ENCODE data around the gene ZNF609.
A peak's percentile ranks its signal among the peaks of the same experiment; 100 is the strongest.

The ZNF609 gene

GRCh38 chr15:64430000-64430735, 30.2 kb upstream of the ZNF609 start:
- DNase-seq (ENCODE audit: low read depth in 2 of 2) = peak; percentile 92 to 96
- no peak overlapping the region for H3K4me3 ChIP-seq (replicated peaks in 1 of 2; ENCODE audit: low read depth in 2 of 2, low read length in 2 of 2)
- TF ChIP-seq CTCF (IDR thresholded peaks at IDR 0.05; ENCODE audit: low read depth, low read length) = no peak

DNA sequence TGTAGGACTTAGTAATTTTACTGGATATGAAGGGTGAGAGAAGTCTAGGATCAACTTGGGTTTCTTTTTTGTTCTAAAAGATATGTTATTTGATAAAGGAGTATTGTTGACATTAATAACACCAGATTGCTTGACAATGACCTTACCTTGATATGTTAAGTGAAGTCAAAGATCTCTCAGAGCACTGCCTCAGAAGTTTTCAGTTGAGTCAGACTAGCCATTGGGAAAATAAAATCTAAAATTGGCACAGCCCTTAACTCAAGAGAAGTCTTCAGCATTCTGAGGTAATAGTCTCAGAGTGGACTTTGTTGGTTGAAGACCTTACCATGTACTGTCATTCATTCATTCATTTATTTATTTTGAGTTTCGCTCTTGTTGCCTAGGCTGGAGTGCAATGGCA, 22.4 kb upstream of the ZNF609 start:
- DNase-seq (ENCODE audit: low read depth in 2 of 2) = no peak
- H3K4me3 ChIP-seq (replicated peaks in 1 of 2; ENCODE audit: low read depth in 2 of 2, low read length in 2 of 2) = no peak overlapping the region
- no peak for TF ChIP-seq CTCF (IDR thresholded peaks at IDR 0.05; ENCODE audit: low read depth, low read length)

- no peak for TF ChIP-seq CTCF (IDR thresholded peaks at IDR 0.05; ENCODE audit: low read depth, low read length)
- no peak overlapping the region for H3K4me3 ChIP-seq (replicated peaks in 1 of 2; ENCODE audit: low read depth in 2 of 2, low read length in 2 of 2)
- DNase-seq (ENCODE audit: low read depth in 2 of 2) = no peak
These were observed 21.5 kb upstream of the ZNF609 start for GRCh38 chr15:64438653-64439447.

- no peak overlapping the region for H3K4me3 ChIP-seq (replicated peaks in 1 of 2; ENCODE audit: low read depth in 2 of 2, low read length in 2 of 2)
- TF ChIP-seq CTCF (IDR thresholded peaks at IDR 0.05; ENCODE audit: low read depth, low read length) = no peak
- DNase-seq (ENCODE audit: low read depth in 2 of 2) = no peak
These were observed 18.5 kb upstream of the ZNF609 start for GRCh38 chr15:64441852-64442251.

DNA sequence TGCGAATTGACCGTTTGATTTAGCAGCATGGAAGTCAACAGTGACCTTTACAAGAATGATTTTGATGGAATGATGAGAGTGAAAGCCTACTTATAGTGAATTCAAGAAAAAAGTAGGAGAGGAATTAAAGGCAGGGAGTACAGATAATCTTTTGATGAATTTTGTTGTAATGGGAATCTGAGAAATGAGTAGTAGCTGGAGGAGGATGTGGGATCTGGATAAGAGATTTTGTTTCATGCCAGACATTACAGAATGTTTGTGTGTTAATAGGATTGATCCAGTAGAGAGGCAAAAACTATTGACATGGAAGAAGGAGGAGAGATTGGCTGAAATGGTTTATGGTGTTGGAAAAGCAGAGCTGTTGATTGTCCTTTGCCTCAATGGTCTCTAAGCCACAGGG, 17.4 kb upstream of the ZNF609 start:
- DNase-seq (ENCODE audit: low read depth in 2 of 2) = no peak
- no peak for TF ChIP-seq CTCF (IDR thresholded peaks at IDR 0.05; ENCODE audit: low read depth, low read length)
- H3K4me3 ChIP-seq (replicated peaks in 1 of 2; ENCODE audit: low read depth in 2 of 2, low read length in 2 of 2) = no peak overlapping the region

GRCh38 chr15:64443747-64444621, 16.4 kb upstream of the ZNF609 start:
- no peak overlapping the region for H3K4me3 ChIP-seq (replicated peaks in 1 of 2; ENCODE audit: low read depth in 2 of 2, low read length in 2 of 2)
- DNase-seq (ENCODE audit: low read depth in 2 of 2) = peak; percentile 88 to 92
- no peak for TF ChIP-seq CTCF (IDR thresholded peaks at IDR 0.05; ENCODE audit: low read depth, low read length)

All from cardiac fibroblast (primary cell).